Activated CD4-positive, alpha-beta T cell treated with anti-CD3 and anti-CD28 coated beads for 24 hours (primary cell): Measurements from ENCODE around the gene ADCY2.

Source experiments
- DNase-seq, 2 donors: peaks; one replicate each; pipeline ENCODE4 v3.0.0-alpha.2; 2020; ENCODE audit warnings: low read depth in 2 of 2

The ADCY2 gene

GRCh38 chr5:7745882-7746610 is 350.1 kb downstream of the ADCY2 start:
- peak; percentile 27 to 46 for DNase-seq

GRCh38 chr5:7747728-7748127 is 351.8 kb downstream of the ADCY2 start:
- DNase-seq, result no peak

- DNase-seq, result no peak
Observed at GRCh38 chr5:7749626-7750025, 353.7 kb downstream of the ADCY2 start.

GRCh38 chr5:7751874-7752273 is 355.9 kb downstream of the ADCY2 start:
- DNase-seq, result no peak

GRCh38 chr5:7753181-7753580 is 357.2 kb downstream of the ADCY2 start:
- no peak for DNase-seq

- DNase-seq, result no peak
Observed at GRCh38 chr5:7753596-7753995, 357.7 kb downstream of the ADCY2 start.

- no peak for DNase-seq
Observed at GRCh38 chr5:7754490-7754889, 358.6 kb downstream of the ADCY2 start.

- peak in 1 of 2 donors; percentile 35 for DNase-seq
Observed at GRCh38 chr5:7754997-7755596, 359.2 kb downstream of the ADCY2 start.

- DNase-seq, result no peak
Observed at GRCh38 chr5:7755958-7756357, 360.0 kb downstream of the ADCY2 start.

GRCh38 chr5:7756453-7756852 is 360.5 kb downstream of the ADCY2 start:
- DNase-seq, result no peak

GRCh38 chr5:7759257-7759871 is 363.4 kb downstream of the ADCY2 start:
- no peak for DNase-seq

GRCh38 chr5:7759951-7760580 is 364.1 kb downstream of the ADCY2 start:
- DNase-seq, result no peak

- DNase-seq, result no peak
Observed at GRCh38 chr5:7762267-7762666, 366.3 kb downstream of the ADCY2 start.

- no peak for DNase-seq
Observed at GRCh38 chr5:7763621-7764072, 367.7 kb downstream of the ADCY2 start.

GRCh38 chr5:7764452-7764851 is 368.5 kb downstream of the ADCY2 start:
- no peak for DNase-seq

GRCh38 chr5:7770436-7770835 is 374.5 kb downstream of the ADCY2 start:
- no peak for DNase-seq

GRCh38 chr5:7772141-7772540 is 376.2 kb downstream of the ADCY2 start:
- no peak for DNase-seq

- no peak for DNase-seq
Observed at GRCh38 chr5:7773178-7773577, 377.2 kb downstream of the ADCY2 start.

- no peak for DNase-seq
Observed at GRCh38 chr5:7776442-7776841, 380.5 kb downstream of the ADCY2 start.

- DNase-seq, result no peak
Observed at GRCh38 chr5:7779019-7780005, 383.4 kb downstream of the ADCY2 start.

- no peak for DNase-seq
Observed at GRCh38 chr5:7781899-7782298, 386.0 kb downstream of the ADCY2 start.
